BLaER1 (cell line): ENCODE data around the gene USP13.

ENCODE experiments used
- H3K27ac ChIP-seq: shearing (Covaris generic); formaldehyde crosslinking; 2 replicates; pipeline ENCODE4 v1.8.1; 2022
- H3K27me3 ChIP-seq: shearing (Covaris generic); formaldehyde crosslinking; 2 replicates; pipeline ENCODE4 v1.8.1; 2022
- H3K36me3 ChIP-seq: shearing (Covaris generic); formaldehyde crosslinking; 2 replicates; pipeline ENCODE4 v1.8.1; 2022
- H3K4me1 ChIP-seq: shearing (Covaris generic); formaldehyde crosslinking; 2 replicates; pipeline ENCODE4 v1.8.1; 2022
- H3K4me2 ChIP-seq: shearing (Covaris generic); formaldehyde crosslinking; 2 replicates; pipeline ENCODE4 v1.8.1; 2022
- H3K4me3 ChIP-seq: shearing (Covaris generic); formaldehyde crosslinking; 2 replicates; pipeline ENCODE4 v1.8.1; 2022
- H3K9ac ChIP-seq: shearing (Covaris generic); formaldehyde crosslinking; 2 replicates; pipeline ENCODE4 v1.8.1; 2022
- H3K9me3 ChIP-seq: shearing (Covaris generic); formaldehyde crosslinking; 2 replicates; pipeline ENCODE4 v1.8.1; 2022
- H4K20me1 ChIP-seq: shearing (Covaris generic); formaldehyde crosslinking; 2 replicates; pipeline ENCODE4 v1.8.1; 2022
- Cebpa-rat ChIP-seq: shearing (Covaris generic); IDR thresholded peaks from 2 replicates; pipeline ENCODE4 v1.8.1; 2022

Gene USP13

GRCh38 chr3:179653096-179653797 lies 407 bp downstream of the USP13 start:
- H4K20me1 ChIP-seq, result peaks cover 42% of the 10 kb centered on the region
- H3K4me3 ChIP-seq, result peak overlapping the region; percentile 90
- peak overlapping the region; percentile 89 for H3K4me2 ChIP-seq
- H3K9me3 ChIP-seq, result no peaks in the 10 kb centered on the region
- H3K27ac ChIP-seq, result peak overlapping the region; percentile 96
- H3K36me3 ChIP-seq, result peaks cover 22% of the 10 kb centered on the region
- H3K9ac ChIP-seq, result peak overlapping the region; percentile 96
- TF ChIP-seq Cebpa-rat, result no peak
- no peaks in the 10 kb centered on the region for H3K27me3 ChIP-seq
- H3K4me1 ChIP-seq, result peaks cover 33% of the 10 kb centered on the region

DNA sequence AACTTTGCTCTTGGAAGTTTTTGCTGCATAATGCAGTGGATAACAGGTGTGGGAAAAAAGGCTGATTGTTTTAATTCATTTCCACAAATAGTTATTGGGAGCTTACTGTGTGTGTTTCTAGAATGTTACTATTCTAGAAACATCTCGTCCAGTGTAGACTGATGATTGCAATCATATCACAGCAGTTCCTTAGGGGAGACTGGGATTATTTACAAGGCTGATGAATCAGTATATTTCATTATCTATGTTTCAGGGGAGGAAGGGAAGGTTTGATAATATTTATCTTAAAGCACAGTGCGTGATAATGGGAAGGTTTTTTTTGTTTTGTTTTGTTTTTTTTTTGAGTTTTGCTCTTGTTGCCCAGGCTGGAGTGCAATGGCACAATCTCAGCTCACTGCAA lies 2.4 kb downstream of the USP13 start:
- Histone ChIP-seq H3K4me3 (peak overlapping the region; percentile 90; the same call in 1 of the 2 replicates), H3K27ac (no peak overlapping the region), H3K36me3 (peaks cover 33% of the 10 kb centered on the region), H3K9ac (peak overlapping the region; percentile 96; the same call in 1 of the 2 replicates), H3K4me2 (peak overlapping the region; percentile 89), H4K20me1 (peaks cover 62% of the 10 kb centered on the region), H3K9me3 (no peaks in the 10 kb centered on the region), H3K4me1 (peaks cover 39% of the 10 kb centered on the region), H3K27me3 (no peaks in the 10 kb centered on the region)
- no peak for TF ChIP-seq Cebpa-rat

DNA sequence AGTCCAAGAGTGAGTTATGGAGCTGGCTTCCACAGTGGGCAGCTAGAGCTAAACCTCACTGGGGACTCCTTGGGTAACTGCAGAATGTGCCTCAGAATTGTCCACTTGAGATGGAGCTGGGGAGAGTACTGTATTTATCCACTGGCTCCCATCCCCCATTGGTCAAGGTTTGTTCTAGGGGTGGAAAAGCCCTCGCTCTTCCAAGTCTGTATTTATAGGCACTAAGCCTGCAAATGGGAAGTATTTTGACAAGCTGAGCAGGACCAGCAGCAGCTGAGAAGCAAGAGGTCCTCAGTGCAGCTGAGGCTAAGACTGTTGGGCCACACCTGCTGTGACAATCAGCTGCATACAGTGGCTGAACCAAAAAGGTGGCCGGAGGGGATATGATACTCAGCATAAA lies 5.8 kb downstream of the USP13 start:
- Histone ChIP-seq H3K9me3 (no peaks in the 10 kb centered on the region), H3K4me1 (peaks cover 40% of the 10 kb centered on the region), H3K36me3 (peaks cover 37% of the 10 kb centered on the region), H3K4me2 (0 out of 2 replicates have a peak overlapping the region, but pooled peaks have one; percentile 7), H3K9ac (no peak overlapping the region), H4K20me1 (peaks cover 96% of the 10 kb centered on the region), H3K27me3 (no peaks in the 10 kb centered on the region), H3K4me3 (no peak overlapping the region), H3K27ac (no peak overlapping the region)
- no peak for TF ChIP-seq Cebpa-rat

- H3K4me3 ChIP-seq, result no peak overlapping the region
- H3K27ac ChIP-seq, result no peak overlapping the region
- no peaks in the 10 kb centered on the region for H3K9me3 ChIP-seq
- H3K4me2 ChIP-seq, result no peak overlapping the region
- no peak for TF ChIP-seq Cebpa-rat
- H3K4me1 ChIP-seq, result peaks cover 27% of the 10 kb centered on the region
- H3K27me3 ChIP-seq, result no peaks in the 10 kb centered on the region
- H3K9ac ChIP-seq, result no peak overlapping the region
- peaks cover 100% of the 10 kb centered on the region for H4K20me1 ChIP-seq
- peaks cover 34% of the 10 kb centered on the region for H3K36me3 ChIP-seq
Observed at GRCh38 chr3:179660872-179661271, 8.0 kb downstream of the USP13 start.

DNA sequence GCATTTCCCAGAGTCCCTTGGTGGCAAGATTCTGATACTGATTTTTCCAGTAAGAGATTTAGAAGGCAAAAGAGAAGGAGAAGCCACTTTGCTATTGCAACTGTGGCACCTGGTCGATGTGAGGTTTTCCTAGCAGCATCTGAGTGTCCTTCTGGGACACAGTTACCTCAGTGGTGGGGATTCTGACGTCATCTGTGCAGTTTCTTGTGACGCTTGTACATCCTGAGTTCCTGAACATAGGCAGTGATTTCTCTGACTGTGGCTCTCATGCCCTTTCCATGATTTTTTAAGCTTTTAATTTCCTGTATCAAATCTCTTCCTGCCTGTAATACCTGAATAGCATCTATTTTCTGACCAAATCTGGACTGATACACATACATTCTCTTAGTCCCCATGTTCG lies 8.9 kb downstream of the USP13 start:
- Histone ChIP-seq H3K9me3 (no peaks in the 10 kb centered on the region), H3K9ac (no peak overlapping the region), H3K4me3 (no peak overlapping the region), H3K4me1 (peaks cover 34% of the 10 kb centered on the region), H3K27me3 (no peaks in the 10 kb centered on the region), H3K36me3 (peaks cover 25% of the 10 kb centered on the region), H3K27ac (no peak overlapping the region), H4K20me1 (peaks cover 100% of the 10 kb centered on the region), H3K4me2 (no peak overlapping the region)
- TF ChIP-seq Cebpa-rat, result no peak

DNA sequence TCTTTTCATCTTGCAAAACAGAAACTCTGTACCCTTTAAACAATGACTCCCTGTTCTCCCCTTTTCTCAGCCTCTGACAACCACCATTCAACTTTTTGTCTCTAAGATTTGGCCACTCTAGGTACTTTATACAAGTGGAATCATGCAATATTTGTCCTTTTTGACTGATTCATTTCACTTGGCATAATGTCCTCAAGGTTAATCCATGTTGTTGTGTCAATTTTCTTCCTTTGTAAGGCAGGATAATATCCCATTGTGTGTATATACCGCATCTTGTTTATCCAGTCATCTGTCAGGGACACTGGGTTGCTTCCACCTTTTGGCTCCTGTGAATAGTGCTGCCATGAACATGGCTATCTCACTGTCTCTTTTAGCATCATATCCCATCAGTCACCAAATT lies 10.3 kb downstream of the USP13 start:
- Histone ChIP-seq H3K4me2 (no peak overlapping the region), H3K4me3 (no peak overlapping the region), H4K20me1 (peaks cover 100% of the 10 kb centered on the region), H3K36me3 (peaks cover 23% of the 10 kb centered on the region), H3K27me3 (no peaks in the 10 kb centered on the region), H3K9ac (no peak overlapping the region), H3K27ac (no peak overlapping the region), H3K9me3 (no peaks in the 10 kb centered on the region), H3K4me1 (peaks cover 35% of the 10 kb centered on the region)
- no peak for TF ChIP-seq Cebpa-rat

- peaks cover 100% of the 10 kb centered on the region for H4K20me1 ChIP-seq
- H3K9ac ChIP-seq, result no peak overlapping the region
- H3K9me3 ChIP-seq, result peaks cover 7% of the 10 kb centered on the region; the same call in 1 of the 2 replicates
- peak overlapping the region; percentile 17; the same call in 1 of the 2 replicates for H3K4me2 ChIP-seq
- H3K27me3 ChIP-seq, result no peaks in the 10 kb centered on the region
- H3K4me3 ChIP-seq, result no peak overlapping the region
- TF ChIP-seq Cebpa-rat, result no peak
- H3K27ac ChIP-seq, result 0 out of 2 replicates have a peak overlapping the region, but pooled peaks have one; percentile 25
- H3K36me3 ChIP-seq, result peaks cover 32% of the 10 kb centered on the region
- peaks cover 29% of the 10 kb centered on the region for H3K4me1 ChIP-seq
Observed at GRCh38 chr3:179666030-179666429, 13.2 kb downstream of the USP13 start.

GRCh38 chr3:179666436-179667035 lies 13.7 kb downstream of the USP13 start:
- H3K27ac ChIP-seq, result 0 out of 2 replicates have a peak overlapping the region, but pooled peaks have one; percentile 25
- H3K9ac ChIP-seq, result no peak overlapping the region
- peak overlapping the region; percentile 17 for H3K4me2 ChIP-seq
- peaks cover 7% of the 10 kb centered on the region; the same call in 1 of the 2 replicates for H3K9me3 ChIP-seq
- peaks cover 35% of the 10 kb centered on the region for H3K36me3 ChIP-seq
- H3K27me3 ChIP-seq, result no peaks in the 10 kb centered on the region
- H4K20me1 ChIP-seq, result peaks cover 99% of the 10 kb centered on the region
- no peak overlapping the region for H3K4me3 ChIP-seq
- TF ChIP-seq Cebpa-rat, result no peak
- peaks cover 27% of the 10 kb centered on the region for H3K4me1 ChIP-seq

GRCh38 chr3:179668429-179668828 lies 15.6 kb downstream of the USP13 start:
- Histone ChIP-seq H4K20me1 (peaks cover 99% of the 10 kb centered on the region), H3K36me3 (peaks cover 49% of the 10 kb centered on the region), H3K9ac (no peak overlapping the region), H3K9me3 (peaks cover 7% of the 10 kb centered on the region; the same call in 1 of the 2 replicates), H3K4me2 (no peak overlapping the region), H3K27ac (no peak overlapping the region), H3K4me3 (no peak overlapping the region), H3K27me3 (no peaks in the 10 kb centered on the region), H3K4me1 (peaks cover 20% of the 10 kb centered on the region; the same call in 1 of the 2 replicates)
- TF ChIP-seq Cebpa-rat, result no peak

DNA sequence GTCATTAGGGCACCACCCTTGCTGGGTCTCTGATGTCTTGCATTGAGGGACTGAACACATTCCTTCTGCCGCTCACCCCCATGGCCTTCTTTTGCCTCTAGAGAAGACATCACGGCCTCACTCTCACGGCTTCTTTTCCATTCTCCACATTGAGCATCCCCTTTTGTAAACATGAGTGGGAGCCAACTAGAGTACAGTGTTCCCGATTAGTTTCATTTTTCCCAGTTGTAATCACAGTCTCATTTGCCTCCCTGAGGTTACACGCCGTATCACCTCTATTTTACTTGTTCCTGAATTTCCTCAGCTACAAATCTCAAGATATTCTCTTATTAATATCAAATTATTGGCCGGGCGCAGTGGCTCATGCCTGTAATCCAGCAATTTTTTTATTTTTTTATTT lies 17.5 kb downstream of the USP13 start:
- H4K20me1 ChIP-seq, result peaks cover 92% of the 10 kb centered on the region
- H3K27me3 ChIP-seq, result no peaks in the 10 kb centered on the region
- no peak overlapping the region for H3K9ac ChIP-seq
- peaks cover 55% of the 10 kb centered on the region for H3K36me3 ChIP-seq
- H3K4me1 ChIP-seq, result peaks cover 17% of the 10 kb centered on the region; the same call in 1 of the 2 replicates
- no peak overlapping the region for H3K4me3 ChIP-seq
- peaks cover 7% of the 10 kb centered on the region; the same call in 1 of the 2 replicates for H3K9me3 ChIP-seq
- TF ChIP-seq Cebpa-rat, result no peak
- no peak overlapping the region for H3K27ac ChIP-seq
- H3K4me2 ChIP-seq, result no peak overlapping the region
